GM21576 (cell line): ENCODE measurements around the gene SNTB2.
"Not testable (repeated sequence)": the region's sequence is repeated elsewhere in the genome, so short reads cannot be mapped to it uniquely, and the experiment has no call there.

ENCODE experiments used
- ATAC-seq: cut with Tn5 transposase; IDR thresholded peaks from one replicate; pipeline ENCODE4 v1.9.1; 2021; ENCODE audit warnings: mild to moderate bottlenecking, moderate library complexity; ENCODE audit not compliant: unreplicated experiment

SNTB2 gene

DNA sequence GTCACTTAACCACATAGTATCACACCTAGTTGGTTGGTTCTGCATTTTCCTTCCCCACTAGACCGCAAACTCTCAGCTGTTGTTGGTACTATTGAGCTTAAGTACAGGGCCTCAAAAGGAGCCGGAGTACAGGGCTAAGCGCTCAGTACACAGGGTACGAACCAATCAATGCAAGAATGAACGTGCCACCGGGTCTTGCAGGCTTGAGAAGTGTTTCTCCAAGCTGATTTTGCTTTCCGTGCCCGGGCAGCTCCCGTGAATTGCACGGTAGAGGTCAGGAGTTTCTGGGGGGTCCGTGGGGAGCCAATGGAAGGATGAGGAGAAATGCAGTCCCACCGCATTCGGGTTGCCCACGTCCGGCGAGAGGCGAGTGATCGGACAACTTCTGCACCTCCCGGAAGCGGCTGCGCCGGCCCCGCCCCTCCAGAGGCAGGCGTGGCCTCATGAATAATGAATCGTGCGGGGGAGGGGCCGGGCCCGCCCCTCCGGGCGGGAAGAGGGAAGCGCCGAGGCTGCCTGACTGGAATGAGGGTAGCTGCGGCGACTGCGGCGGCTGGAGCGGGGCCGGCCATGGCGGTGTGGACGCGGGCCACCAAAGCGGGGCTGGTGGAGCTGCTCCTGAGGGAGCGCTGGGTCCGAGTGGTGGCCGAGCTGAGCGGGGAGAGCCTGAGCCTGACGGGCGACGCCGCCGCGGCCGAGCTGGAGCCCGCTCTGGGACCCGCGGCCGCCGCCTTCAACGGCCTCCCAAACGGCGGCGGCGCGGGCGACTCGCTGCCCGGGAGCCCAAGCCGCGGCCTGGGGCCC lies at the start of gene SNTB2:
TSS of gene SNTB2 (plus strand) at position 523 of the 804 bp plus-strand sequence. CDS start at position 526, 3 bp downstream.
- peak; percentile 81 for ATAC-seq

DNA sequence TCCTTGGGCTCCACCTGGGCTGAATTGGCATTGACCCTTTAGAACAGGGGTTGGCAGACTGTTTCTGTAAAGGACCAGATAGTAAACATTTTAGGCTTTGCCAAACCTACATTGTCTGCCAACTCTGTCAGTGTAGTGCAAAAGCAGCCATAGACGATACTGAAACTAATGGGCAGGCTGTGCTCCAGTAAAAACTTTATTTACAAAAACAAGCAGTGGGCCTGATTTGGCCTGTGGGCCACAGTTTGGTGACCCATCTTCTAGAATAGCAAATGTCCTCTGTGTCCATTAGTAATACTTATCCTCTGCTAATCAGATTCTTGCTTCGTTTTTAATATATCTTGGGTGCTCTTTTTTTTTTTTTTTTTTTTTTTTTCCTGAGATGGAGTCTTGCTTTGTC lies 48.4 kb upstream of the SNTB2 start:
- ATAC-seq, result no peak

- ATAC-seq, result not testable (repeated sequence)
Observed at GRCh38 chr16:69139464-69139863, 47.5 kb upstream of the SNTB2 start.

DNA sequence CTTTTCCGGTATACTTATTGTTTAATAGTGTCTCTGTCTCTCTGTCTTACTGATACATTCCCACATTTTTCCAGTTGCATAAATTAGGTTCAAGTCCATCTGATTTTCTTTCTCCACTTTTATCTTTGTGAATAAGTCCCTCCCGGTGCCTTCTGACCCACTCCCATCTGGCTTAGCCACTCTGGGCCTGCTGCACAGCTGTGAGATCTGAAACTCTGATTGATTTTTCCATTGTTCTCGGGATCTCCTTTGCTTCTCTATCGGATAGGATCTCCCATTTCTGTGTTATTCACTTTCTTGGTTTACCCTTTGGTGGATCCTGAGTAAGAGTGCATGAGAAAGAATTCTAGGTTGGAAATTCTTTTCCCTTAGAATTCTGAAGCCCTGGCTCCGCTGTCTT lies 46.0 kb upstream of the SNTB2 start:
- ATAC-seq, result no peak

- no peak for ATAC-seq
Observed at GRCh38 chr16:69141936-69142335, 45.0 kb upstream of the SNTB2 start.

DNA sequence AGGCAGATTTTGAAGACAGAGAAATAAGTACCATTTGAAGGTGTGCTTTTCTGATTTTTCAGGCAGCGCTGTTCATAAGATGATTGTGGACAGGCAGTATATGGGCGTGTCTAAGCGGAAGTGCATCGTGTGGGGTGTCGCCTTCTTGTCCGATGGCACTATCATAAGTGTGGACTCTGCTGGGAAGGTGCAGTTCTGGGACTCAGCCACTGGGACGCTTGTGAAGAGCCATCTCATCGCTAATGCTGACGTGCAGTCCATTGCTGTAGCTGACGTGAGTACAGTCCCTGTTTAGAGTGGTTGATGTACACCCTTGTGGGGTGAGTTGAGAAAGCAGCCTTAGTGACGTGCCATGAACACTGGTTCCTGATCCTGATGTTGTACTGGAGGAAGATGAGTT lies 43.8 kb upstream of the SNTB2 start:
- no peak for ATAC-seq

DNA sequence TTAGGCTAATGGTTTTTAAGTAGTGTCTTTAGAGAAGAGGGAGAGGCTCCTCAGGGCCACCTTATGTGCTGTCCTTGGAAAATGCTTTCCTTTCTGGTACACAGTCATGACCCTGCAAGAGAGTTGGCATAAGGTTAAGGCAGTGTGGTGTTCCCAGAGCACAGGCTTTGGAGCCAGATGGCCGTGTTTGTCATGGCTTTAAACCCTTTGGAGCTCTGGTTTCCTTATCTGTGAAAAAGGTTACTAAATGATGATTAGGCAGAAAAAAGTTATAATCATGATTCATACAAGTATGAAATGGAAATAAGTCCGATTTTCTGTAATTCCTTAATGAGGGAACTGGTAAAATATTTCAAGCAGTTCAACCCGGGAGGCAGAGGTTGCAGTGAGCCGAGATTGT lies 41.3 kb upstream of the SNTB2 start:
- no peak for ATAC-seq

GRCh38 chr16:69149621-69150020 lies 37.3 kb upstream of the SNTB2 start:
- not testable (repeated sequence) for ATAC-seq

DNA sequence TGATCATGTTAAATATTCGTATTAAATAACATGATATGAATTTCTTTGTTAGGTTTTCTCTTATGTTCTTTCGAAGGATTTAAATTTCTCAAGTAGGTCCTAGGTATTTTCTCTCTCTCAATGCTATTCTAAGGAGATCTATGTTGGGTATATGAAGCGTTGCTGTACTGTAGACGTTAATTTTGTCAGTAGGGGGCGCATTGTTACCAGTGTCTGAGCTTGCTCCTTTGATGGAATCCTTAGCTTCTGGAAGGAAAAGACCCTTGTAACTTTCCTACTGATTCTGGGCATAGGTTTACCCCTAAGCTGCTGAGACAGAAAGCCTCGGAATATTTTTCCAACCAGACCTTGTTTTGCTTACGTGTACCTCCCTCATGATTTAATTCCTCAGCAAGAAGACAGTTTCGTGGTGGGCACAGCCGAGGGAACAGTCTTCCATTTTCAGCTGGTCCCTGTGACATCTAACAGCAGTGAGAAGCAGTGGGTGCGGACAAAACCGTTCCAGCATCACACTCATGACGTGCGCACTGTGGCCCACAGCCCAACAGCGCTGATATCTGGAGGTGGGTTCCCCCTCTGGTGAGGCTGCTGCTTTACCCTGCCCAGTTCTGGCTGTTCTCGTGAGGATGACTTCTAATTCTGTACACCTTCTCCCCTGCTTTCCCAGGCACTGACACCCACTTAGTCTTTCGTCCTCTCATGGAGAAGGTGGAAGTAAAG lies 36.7 kb upstream of the SNTB2 start:
- ATAC-seq, result no peak

DNA sequence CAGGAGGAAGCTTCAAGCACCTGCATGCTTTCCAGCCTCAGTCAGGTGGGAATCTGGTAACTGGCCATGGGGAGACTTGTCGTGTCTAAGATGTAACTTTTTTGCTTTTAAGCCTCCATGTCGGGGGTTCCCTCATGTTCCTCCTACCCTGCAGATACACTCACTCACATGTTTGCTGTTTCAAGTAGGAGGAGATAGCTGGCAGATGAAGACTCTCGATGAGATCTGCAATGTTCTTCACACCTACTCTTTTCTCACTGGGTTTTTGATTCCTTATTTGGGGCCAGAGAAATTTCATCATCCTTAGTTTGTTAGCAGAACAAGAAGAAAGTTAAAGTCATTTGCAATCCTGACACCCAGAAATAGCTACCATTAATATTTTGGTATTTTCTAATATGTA lies 29.8 kb upstream of the SNTB2 start:
- ATAC-seq, result no peak

GRCh38 chr16:69160192-69160591 lies 26.8 kb upstream of the SNTB2 start:
- ATAC-seq, result no peak

GRCh38 chr16:69165584-69165983 lies 21.4 kb upstream of the SNTB2 start:
- no peak for ATAC-seq

- ATAC-seq, result no peak
Observed at GRCh38 chr16:69166221-69166833, 20.6 kb upstream of the SNTB2 start.

DNA sequence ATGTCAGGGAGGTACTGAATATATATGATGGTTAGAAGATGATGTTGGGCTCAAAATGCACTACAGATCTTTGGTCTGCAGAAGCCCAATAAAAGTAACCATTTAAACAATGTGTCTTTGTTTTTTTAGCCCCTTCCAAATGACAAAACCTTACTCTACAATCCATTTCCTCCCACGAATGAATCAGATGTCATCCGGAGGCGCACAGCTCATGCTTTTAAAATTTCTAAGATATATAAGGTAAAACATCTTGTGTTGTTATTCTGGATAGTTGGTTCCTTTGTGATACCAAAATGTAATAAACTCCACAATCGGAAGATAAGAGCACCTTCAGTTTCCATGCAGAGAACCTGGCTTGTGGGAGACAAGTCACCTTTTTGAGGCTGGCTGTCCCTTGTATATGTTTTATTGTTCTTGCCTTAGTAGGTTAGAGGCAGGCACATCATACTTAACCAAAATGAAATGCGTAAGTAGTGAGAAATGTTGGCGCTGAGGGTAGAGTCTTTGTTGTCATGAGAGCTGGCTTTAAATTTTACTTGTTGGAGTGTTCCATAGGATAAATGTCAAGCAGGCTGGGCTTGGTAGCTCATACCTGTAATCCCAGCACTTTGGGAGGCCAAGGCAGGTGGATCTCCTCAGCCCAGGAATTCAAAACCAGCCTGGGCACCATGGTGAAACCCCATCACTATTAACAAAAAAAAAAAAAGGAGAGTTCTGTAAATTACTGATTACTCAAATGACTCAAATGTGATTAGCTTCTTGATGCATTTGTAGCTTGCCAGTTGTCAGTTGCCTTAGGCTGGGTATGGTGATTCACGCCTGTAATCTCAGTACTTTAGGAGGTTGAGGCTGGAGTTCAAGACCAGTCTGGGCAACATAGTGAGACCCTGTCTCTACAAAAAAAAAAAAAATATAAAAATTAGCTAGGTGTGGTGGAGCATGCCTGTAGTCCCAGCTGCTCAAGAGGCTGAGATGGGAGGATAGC lies 19.7 kb upstream of the SNTB2 start:
- no peak for ATAC-seq

DNA sequence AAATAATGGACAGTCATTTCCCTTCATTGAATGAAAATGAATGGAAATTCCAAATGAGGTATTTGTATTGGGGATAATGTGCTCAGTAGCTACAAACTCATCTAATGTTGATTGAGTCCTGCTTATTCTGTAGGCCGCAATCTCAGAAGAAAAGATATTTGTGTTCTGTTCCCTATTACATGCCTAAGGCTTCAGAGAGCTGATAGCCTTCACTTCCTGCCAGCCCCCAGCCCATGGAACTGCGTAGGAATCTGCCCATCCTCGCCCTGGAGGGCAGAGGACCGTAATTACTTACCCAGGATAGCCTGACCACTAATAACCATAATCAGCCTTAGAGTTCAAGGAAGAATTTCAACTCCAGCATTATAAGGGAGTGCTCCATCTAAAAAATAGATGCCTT lies 17.9 kb upstream of the SNTB2 start:
- no peak for ATAC-seq

- no peak for ATAC-seq
Observed at GRCh38 chr16:69169607-69170352, 17.2 kb upstream of the SNTB2 start.

DNA sequence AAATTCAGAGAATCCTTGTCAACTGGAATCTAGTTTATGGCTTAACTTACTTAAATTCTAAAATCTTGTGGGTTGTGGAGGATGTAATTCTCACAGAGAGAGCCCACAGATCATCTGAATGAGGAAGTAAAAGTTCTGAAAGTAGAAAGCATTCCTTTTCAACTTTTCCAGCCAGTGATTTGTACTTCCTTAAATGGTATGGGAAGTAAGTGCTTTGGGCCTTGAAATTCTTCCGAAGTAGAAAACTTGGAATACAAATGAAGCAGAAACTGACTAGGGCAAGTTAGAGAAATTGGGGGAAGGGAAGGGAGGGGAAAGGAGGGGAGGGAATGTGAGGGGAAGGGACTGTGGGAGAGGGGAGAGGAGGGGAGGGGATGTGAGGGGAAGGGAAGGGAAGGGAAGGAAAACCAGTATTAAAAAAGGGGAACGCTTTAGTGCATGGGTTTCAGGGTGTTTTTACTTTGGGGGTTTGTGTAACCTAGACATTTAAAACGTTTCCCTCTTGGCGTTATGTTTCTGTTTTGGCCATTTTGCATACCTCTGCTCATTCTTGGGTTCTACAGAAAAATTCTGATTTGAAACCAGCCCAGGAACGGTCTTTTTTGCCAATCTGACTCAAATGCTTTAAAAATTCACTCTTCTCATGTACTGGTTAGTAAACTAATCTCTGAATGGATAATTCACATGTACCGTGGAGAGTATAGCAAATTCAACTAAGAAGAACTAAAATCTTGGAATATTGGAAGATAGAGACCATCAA lies 15.5 kb upstream of the SNTB2 start:
- no peak for ATAC-seq

DNA sequence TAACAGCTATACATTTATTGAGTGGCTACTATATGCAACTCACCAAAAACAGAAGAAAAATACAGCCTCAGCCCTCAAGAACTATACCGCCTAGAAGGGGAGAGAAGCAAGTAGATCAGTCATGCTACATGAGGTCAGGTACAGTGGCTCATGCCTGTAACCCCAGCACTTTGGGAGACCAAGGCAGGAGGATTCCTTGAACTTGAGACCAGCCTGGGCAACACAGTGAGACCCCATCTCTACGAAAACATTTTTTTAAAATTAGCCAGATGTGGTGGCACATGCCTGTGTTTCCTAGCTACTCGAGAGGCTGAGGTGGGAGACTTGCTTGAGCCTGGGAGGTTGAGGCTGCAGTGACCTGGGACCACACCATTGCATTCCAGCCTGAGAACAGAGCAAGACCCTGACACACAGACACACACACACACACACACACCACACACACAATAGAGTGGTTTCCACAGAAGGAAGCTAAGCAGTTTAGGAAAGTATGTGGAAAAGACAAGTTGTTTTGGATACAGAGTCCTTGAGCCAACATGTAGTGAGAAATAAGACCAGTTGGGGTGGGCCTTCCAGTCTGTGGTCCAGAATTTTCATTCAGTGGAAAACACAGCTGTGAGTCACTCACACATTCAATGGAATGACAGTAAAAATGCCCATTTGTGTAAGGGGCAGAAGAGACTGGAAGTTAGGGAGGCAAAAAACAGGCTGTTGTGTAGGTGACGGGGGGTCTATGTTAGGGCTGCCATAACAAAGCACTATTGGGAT lies 10.7 kb upstream of the SNTB2 start:
- no peak for ATAC-seq
